ENCODE measurements around the gene MAPK8. TPM values are rescaled to one million over a fixed set of nuclear protein-coding genes. Genes with fewer than 3 reads are reported as not detected.

Gene MAPK8
- total and polyA plus RNA-seq, 2 of the 4 experiments (the other 2 are of a cell fraction), result 41.5 to 54.7 TPM

GRCh38 chr10:48412933-48413332 lies 106.5 kb downstream of the MAPK8 start:
- Histone ChIP-seq H2AK9ac (replicated peaks; ENCODE audit: low read depth, low read length, poor library complexity) (no peak overlapping the region), H2BK120ac (ENCODE audit: low read depth, low read length) (no peak overlapping the region), H4K91ac (ENCODE audit: insufficient read depth, low read depth, low read length) (no peak overlapping the region), H3K9ac (ENCODE audit: low read depth, low read length) (no peak overlapping the region), H2BK20ac (ENCODE audit: low read depth, low read length) (no peak overlapping the region), H4K8ac (ENCODE audit: low read depth in 2 of 2, low read length in 2 of 2) (no peak overlapping the region), H3K4me1 (ENCODE audit: control insufficient read depth, insufficient read depth, low read length) (peaks cover 6% of the 10 kb centered on the region; the same call in 1 of the 2 replicates), H3K27ac (ENCODE audit: insufficient read depth, low read length) (no peak overlapping the region), H2AFZ (replicated peaks; ENCODE audit: low read length, poor library complexity) (no peak overlapping the region), H3K18ac (ENCODE audit: low read depth, low read length) (no peak overlapping the region), H4K5ac (ENCODE audit: low read depth, low read length) (no peak overlapping the region), H3K56ac (ENCODE audit: extremely low read depth, insufficient read depth, low read length) (no peak overlapping the region), H3K79me1 (ENCODE audit: low read depth in 1 of 2, low read length in 2 of 2) (peaks cover 19 to 32% of the 10 kb centered on the region in 2 experiments), H3K23ac (ENCODE audit: low read depth, low read length) (no peak overlapping the region), H2BK5ac (ENCODE audit: low read depth, low read length, poor library complexity, severe bottlenecking) (no peak overlapping the region), H3K4ac (ENCODE audit: low read depth, low read length) (no peak overlapping the region), H4K20me1 (ENCODE audit: insufficient read depth, low read length) (no peaks in the 10 kb centered on the region; the same call in 1 of the 2 replicates), H2AK5ac (ENCODE audit: low read depth, low read length) (no peak overlapping the region), H3K27me3 (ENCODE audit: control insufficient read depth, insufficient read depth, low read length) (no peaks in the 10 kb centered on the region), H3K36me3 (ENCODE audit: control insufficient read depth, insufficient read depth, low read length) (peaks cover 6% of the 10 kb centered on the region), H3K9me1 (ENCODE audit: insufficient read depth, low read length) (peaks cover 6% of the 10 kb centered on the region; the same call in 1 of the 2 replicates), H3K4me2 (ENCODE audit: low read depth, low read length) (no peak overlapping the region), H3K14ac (replicated peaks; ENCODE audit: low read depth, low read length) (no peak overlapping the region), H2BK15ac (ENCODE audit: low read depth, low read length) (no peak overlapping the region), H3K4me3 (ENCODE audit: insufficient read depth, low read depth, low read length) (no peak overlapping the region), H3K9me3 (ENCODE audit: control insufficient read depth, insufficient read depth, low read length) (peaks cover 8% of the 10 kb centered on the region)
- dilution Hi-C loops (cut with HindIII; ENCODE audit: low sequenced_read_pairs, unreplicated experiment) (no loop called here), in situ Hi-C loops (cut with MboI; ENCODE audit: low sequenced_read_pairs) (no loop called here), intact Hi-C loops (cut with micrococcal nuclease) (no loop called here)
- CTCF ChIA-PET, result no interaction called here
- TF ChIP-seq MAFK (IDR thresholded peaks at IDR 0.05; ENCODE audit: low read depth, low read length) (no peak), MAZ (IDR thresholded peaks at IDR 0.05; ENCODE audit: borderline replicate concordance, low read depth, low read length) (no peak), RFX5 (IDR thresholded peaks at IDR 0.05; ENCODE audit: low read depth, low read length) (no peak)
- TF ChIP-seq, protein P1, sequence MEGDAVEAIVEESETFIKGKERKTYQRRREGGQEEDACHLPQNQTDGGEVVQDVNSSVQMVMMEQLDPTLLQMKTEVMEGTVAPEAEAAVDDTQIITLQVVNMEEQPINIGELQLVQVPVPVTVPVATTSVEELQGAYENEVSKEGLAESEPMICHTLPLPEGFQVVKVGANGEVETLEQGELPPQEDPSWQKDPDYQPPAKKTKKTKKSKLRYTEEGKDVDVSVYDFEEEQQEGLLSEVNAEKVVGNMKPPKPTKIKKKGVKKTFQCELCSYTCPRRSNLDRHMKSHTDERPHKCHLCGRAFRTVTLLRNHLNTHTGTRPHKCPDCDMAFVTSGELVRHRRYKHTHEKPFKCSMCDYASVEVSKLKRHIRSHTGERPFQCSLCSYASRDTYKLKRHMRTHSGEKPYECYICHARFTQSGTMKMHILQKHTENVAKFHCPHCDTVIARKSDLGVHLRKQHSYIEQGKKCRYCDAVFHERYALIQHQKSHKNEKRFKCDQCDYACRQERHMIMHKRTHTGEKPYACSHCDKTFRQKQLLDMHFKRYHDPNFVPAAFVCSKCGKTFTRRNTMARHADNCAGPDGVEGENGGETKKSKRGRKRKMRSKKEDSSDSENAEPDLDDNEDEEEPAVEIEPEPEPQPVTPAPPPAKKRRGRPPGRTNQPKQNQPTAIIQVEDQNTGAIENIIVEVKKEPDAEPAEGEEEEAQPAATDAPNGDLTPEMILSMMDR (conservative IDR thresholded peaks at IDR 0.05; ENCODE audit: low read depth, low read length), result no peak
- no peak for DNase-seq
- BruUV-seq (replicated peaks), result no TSS peak
- ATAC-seq (ENCODE audit: low read depth), result no peak
- POLR2A ChIA-PET (ENCODE audit: unreplicated experiment), result no interaction called here
- WGBS, 2 experiments (ENCODE audit: extremely low coverage in 2 of 2, insufficient read length in 1 of 2), result 83% methylated on average over 1 of the region's 4 CpGs; no CpG with 5 or more reads in 1 of the 2 experiments

Data from IMR-90 (cell line).